H1 (cell line): Measurements from ENCODE around the gene GRM1. TPM values are rescaled to one million over a fixed set of nuclear protein-coding genes. Genes with fewer than 3 reads are reported as not detected.
A peak's percentile ranks its signal among the peaks of the same experiment; 100 is the strongest.

ENCODE experiments used
- CTCF ChIA-PET: fragments of 300-600 bp; sonication (Branson Sonifier 250); formaldehyde crosslinking; loops from one replicate; lab custom pipeline; 2021; ENCODE audit not compliant: partially characterized antibody; lab: Charles Lee
- POLR2A ChIA-PET: fragments of 300-600 bp; sonication (Branson Sonifier 250); formaldehyde crosslinking; loops from one replicate; lab custom pipeline; 2021; ENCODE audit warnings: inconsistent platforms; ENCODE audit not compliant: partially characterized antibody; lab: Charles Lee
- DNase-seq, 2 experiments: peaks; one replicate each; pipeline versions ENCODE4 v3.0.0 to v3.0.0-alpha.2; 2010 to 2022; ENCODE audit warnings: low spot score in 2 of 2, low read depth in 1 of 2, mixed read lengths in 1 of 2
- FAIRE-seq: peaks from 2 replicates; lab custom pipeline; 2011; peaks lifted over from hg19 to GRCh38; lab: Jason Lieb, UNC
- H2AFZ ChIP-seq: 2 replicates; pipeline ENCODE4 v1.8.1; 2012; ENCODE audit warnings: low read length, inconsistent platforms
- H2AK5ac ChIP-seq: 2 replicates; pipeline ENCODE4 v1.6.1; 2013; ENCODE audit warnings: low read depth, low read length
- H2BK120ac ChIP-seq: replicated peaks from 2 replicates; pipeline ENCODE3; 2013; ENCODE audit warnings: low read depth, low read length, inconsistent platforms
- H2BK12ac ChIP-seq: 2 replicates; pipeline ENCODE4 v1.6.1; 2013; ENCODE audit warnings: low read depth, low read length
- H2BK15ac ChIP-seq: 2 replicates; pipeline ENCODE4 v1.6.1; 2013; ENCODE audit warnings: low read length
- H2BK20ac ChIP-seq: 2 replicates; pipeline ENCODE4 v1.6.1; 2013; ENCODE audit warnings: low read length
- H2BK5ac ChIP-seq: 2 replicates; pipeline ENCODE4 v1.6.1; 2013; ENCODE audit warnings: low read depth, low read length
- H3K14ac ChIP-seq: 2 replicates; pipeline ENCODE4 v1.6.1; 2013; ENCODE audit warnings: inconsistent platforms; ENCODE audit not compliant: insufficient read length
- H3K18ac ChIP-seq: 2 replicates; pipeline ENCODE4 v1.6.1; 2013; ENCODE audit warnings: low read length; ENCODE audit errors: extremely low read depth
- H3K23ac ChIP-seq: 2 replicates; pipeline ENCODE4 v1.6.1; 2013; ENCODE audit warnings: inconsistent platforms; ENCODE audit not compliant: insufficient read length
- H3K23me2 ChIP-seq: 2 replicates; pipeline ENCODE4 v1.6.1; 2013; ENCODE audit warnings: low read depth, low read length
- H3K27ac ChIP-seq: 2 replicates; pipeline ENCODE4 v1.6.1; 2011; ENCODE audit warnings: low read depth, low read length, inconsistent platforms
- H3K27me3 ChIP-seq, 4 experiments: replicated peaks in 1 of 4; 1 replicate in 1 of 4; 2 replicates in 3 of 4; pipeline versions ENCODE4 v1.6.1 to v1.8.1; 2011 to 2013; ENCODE audit warnings: low read length in 3 of 4, mild to moderate bottlenecking in 3 of 4, inconsistent platforms in 2 of 4, mixed read lengths in 2 of 4, moderate library complexity in 1 of 4; ENCODE audit not compliant: control insufficient read depth in 3 of 4, insufficient read depth in 3 of 4; ENCODE audit errors: extremely low read depth in 1 of 4
- H3K36me3 ChIP-seq, 4 experiments: 2 replicates each; pipeline versions ENCODE4 v1.6.1 to v1.8.1; 2011 to 2013; ENCODE audit warnings: mild to moderate bottlenecking in 4 of 4, low read length in 3 of 4, moderate library complexity in 2 of 4, control low read depth in 1 of 4, inconsistent platforms in 1 of 4; ENCODE audit not compliant: insufficient read depth in 4 of 4, control insufficient read depth in 2 of 4
- H3K4ac ChIP-seq: replicated peaks from 2 replicates; pipeline ENCODE3; 2013; ENCODE audit warnings: low read length, low read depth, mixed read lengths, inconsistent platforms; ENCODE audit not compliant: insufficient read length
- H3K4me1 ChIP-seq, 4 experiments: replicated peaks in 1 of 4; 1 replicate in 1 of 4; 2 replicates in 3 of 4; pipeline versions ENCODE4 v1.6.1 to v1.8.1; 2011 to 2013; ENCODE audit warnings: low read length in 3 of 4, inconsistent platforms in 2 of 4, mixed read lengths in 1 of 4; ENCODE audit not compliant: insufficient read depth in 4 of 4, control insufficient read depth in 3 of 4
- H3K4me2 ChIP-seq, 2 experiments: 2 replicates each; pipeline versions ENCODE4 v1.6.1 to v1.8.1; 2011 to 2013; ENCODE audit warnings: low read depth in 2 of 2, low read length in 2 of 2, control low read depth in 1 of 2, inconsistent platforms in 1 of 2, mild to moderate bottlenecking in 1 of 2; ENCODE audit not compliant: insufficient read depth in 1 of 2
- H3K4me3 ChIP-seq, 4 experiments: fragments of 200-600, 300-600 bp in 1 of 4; sonication (generic), shearing (Covaris generic), sonication (Bioruptor Twin) in 1 of 4; 2 replicates each; pipeline versions ENCODE4 v1.5.1 to v1.8.1; 2011 to 2016; ENCODE audit warnings: low read length in 4 of 4, low read depth in 3 of 4, control low read depth in 2 of 4, inconsistent platforms in 2 of 4, mild to moderate bottlenecking in 2 of 4, mixed read lengths in 1 of 4, moderate library complexity in 1 of 4; ENCODE audit not compliant: insufficient read depth in 2 of 4; ENCODE audit errors: extremely low read depth in 1 of 4
- H3K56ac ChIP-seq: replicated peaks from 2 replicates; pipeline ENCODE3; 2013; ENCODE audit warnings: low read depth, mild to moderate bottlenecking, mixed read lengths, low read length, inconsistent platforms; ENCODE audit not compliant: insufficient read length
- H3K79me1 ChIP-seq: 2 replicates; pipeline ENCODE4 v1.6.1; 2013; ENCODE audit warnings: low read depth, low read length, control low read depth
- H3K79me2 ChIP-seq, 2 experiments: 2 replicates each; pipeline versions ENCODE4 v1.6.1 to v1.8.1; 2012 to 2013; ENCODE audit warnings: low read length in 2 of 2, mild to moderate bottlenecking in 2 of 2, inconsistent platforms in 1 of 2; ENCODE audit not compliant: insufficient read depth in 2 of 2, control insufficient read depth in 1 of 2
- H3K9ac ChIP-seq, 4 experiments: replicated peaks in 1 of 4; 1 replicate in 1 of 4; 2 replicates in 3 of 4; pipeline versions ENCODE4 v1.6.1 to v1.8.1; 2011 to 2013; ENCODE audit warnings: low read depth in 3 of 4, low read length in 3 of 4, control low read depth in 2 of 4, mild to moderate bottlenecking in 2 of 4, moderate library complexity in 2 of 4, inconsistent platforms in 1 of 4; ENCODE audit errors: extremely low read depth in 1 of 4
- H3K9me3 ChIP-seq, 2 experiments: 2 replicates each; pipeline versions ENCODE4 v1.6.1 to v1.8.1; 2012 to 2013; ENCODE audit warnings: mild to moderate bottlenecking in 2 of 2, moderate library complexity in 2 of 2, control low read depth in 1 of 2, inconsistent platforms in 1 of 2, low read depth in 1 of 2, low read length in 1 of 2, mixed read lengths in 1 of 2; ENCODE audit not compliant: insufficient read depth in 2 of 2
- H4K20me1 ChIP-seq, 2 experiments: replicated peaks in 1 of 2; 2 replicates each; pipeline versions ENCODE3 to v1.8.1; 2011 to 2013; ENCODE audit warnings: inconsistent platforms in 2 of 2, low read length in 2 of 2, mild to moderate bottlenecking in 1 of 2; ENCODE audit not compliant: insufficient read depth in 2 of 2, control insufficient read depth in 1 of 2
- H4K5ac ChIP-seq: 2 replicates; pipeline ENCODE4 v1.6.1; 2013; ENCODE audit warnings: low read length, low read depth, mixed read lengths, inconsistent platforms; ENCODE audit not compliant: insufficient read length
- H4K8ac ChIP-seq: 2 replicates; pipeline ENCODE4 v1.8.0; 2013; ENCODE audit warnings: mild to moderate bottlenecking, moderate library complexity, low read length, inconsistent platforms; ENCODE audit not compliant: insufficient read depth; ENCODE audit errors: extremely low read depth
- H4K91ac ChIP-seq: replicated peaks from 2 replicates; pipeline ENCODE3; 2013; ENCODE audit warnings: low read length, mixed read lengths, inconsistent platforms; ENCODE audit not compliant: insufficient read length
- CHD2 ChIP-seq: IDR thresholded peaks from 2 replicates; pipeline ENCODE4 v1.6.1; 2012; ENCODE audit warnings: low read length, improper control_type of control experiment
- EP300 ChIP-seq, 2 experiments: IDR thresholded peaks; 1 replicate in 1 of 2; 2 replicates in 1 of 2; pipeline ENCODE4 v1.6.1; 2011 to 2012; ENCODE audit warnings: low read depth in 2 of 2, low read length in 2 of 2, mild to moderate bottlenecking in 2 of 2, borderline replicate concordance in 1 of 2, inconsistent platforms in 1 of 2, moderate library complexity in 1 of 2
- FOSL1 ChIP-seq: IDR thresholded peaks from 2 replicates; pipeline ENCODE4 v1.6.1; 2011; ENCODE audit warnings: mild to moderate bottlenecking, low read depth, low read length, moderate library complexity; ENCODE audit not compliant: insufficient read depth
- HDAC6 ChIP-seq: IDR thresholded peaks from one replicate; pipeline ENCODE4 v1.7.1; 2012; ENCODE audit warnings: low read depth, mild to moderate bottlenecking, inconsistent platforms, low read length, moderate library complexity
- KDM1A ChIP-seq: fragments of 200-600, 300-600 bp; sonication (generic); IDR thresholded peaks from 2 replicates; pipeline ENCODE4 v1.7.1; 2016; ENCODE audit warnings: mild to moderate bottlenecking, low read length, borderline replicate concordance
- POLR2AphosphoS5 ChIP-seq: IDR thresholded peaks from 2 replicates; pipeline ENCODE4 v1.6.1; 2011; ENCODE audit warnings: low read depth, low read length
- RXRA ChIP-seq: IDR thresholded peaks from 2 replicates; pipeline ENCODE4 v1.6.1; 2011; ENCODE audit warnings: low read depth, mild to moderate bottlenecking, low read length, moderate library complexity; ENCODE audit not compliant: insufficient read depth
- SIRT6 ChIP-seq: IDR thresholded peaks from one replicate; pipeline ENCODE4 v1.7.1; 2012; ENCODE audit warnings: low read length, inconsistent platforms
- SUZ12 ChIP-seq: fragments of 200-600 bp; sonication (generic); IDR thresholded peaks from 2 replicates; pipeline ENCODE4 v1.6.1; 2012; ENCODE audit warnings: mild to moderate bottlenecking, inconsistent platforms, low read length, moderate library complexity, mixed read lengths
- YY1 ChIP-seq: IDR thresholded peaks from 2 replicates; pipeline ENCODE4 v1.6.1; 2011; ENCODE audit warnings: low read depth, mild to moderate bottlenecking, low read length
- WGBS, 2 experiments: shearing (Covaris generic) in 1 of 2; methylation state at CpG; one replicate each; pipeline versions ENCODE4 v1.1.6 to v1.1.7; 2013 to 2015; ENCODE audit warnings: low lambda C conversion rate in 2 of 2, mixed read lengths in 2 of 2, inconsistent platforms in 1 of 2, low coverage in 1 of 2, missing lambda C conversion rate in 1 of 2; ENCODE audit not compliant: insufficient replicate concordance in 2 of 2, insufficient coverage in 1 of 2, insufficient read length in 1 of 2; ENCODE audit errors: extremely low coverage in 1 of 2, missing lambda C conversion rate in 1 of 2; 5-methylcytosine and 5-hydroxymethylcytosine counted together
- polyA plus RNA-seq, 7 experiments: library from polyadenylated mRNA; depleted of rRNA in 3 of 7; stranded (reverse) in 5 of 7; unstranded in 2 of 7; fragments of >200 nt in 5 of 7; fragments of 200-250 nt in 2 of 7; gene quantifications; 1 replicate in 5 of 7; 2 replicates in 1 of 7; 4 replicates in 1 of 7; pipeline versions ENCODE4 v1.2.1 to v1.2.3, GENCODE V29; 2011 to 2013; ENCODE audit warnings: missing spikeins in 2 of 7, mixed read lengths in 2 of 7
- total RNA-seq: library from RNA; stranded (reverse); fragmentation: NEBNext Ultra II Directional; extraction: Animal tissue kit (Norgen Biotek cat#: 25700); gene quantifications from 2 replicates; pipeline ENCODE4 v1.2.1, GENCODE V29; 2021

Gene GRM1
- total and polyA plus RNA-seq, 2 of the 8 experiments (the other 6 are each of a cell fraction or from before 2014, with no cell fraction given): 0.15 to 1.3 TPM

DNA sequence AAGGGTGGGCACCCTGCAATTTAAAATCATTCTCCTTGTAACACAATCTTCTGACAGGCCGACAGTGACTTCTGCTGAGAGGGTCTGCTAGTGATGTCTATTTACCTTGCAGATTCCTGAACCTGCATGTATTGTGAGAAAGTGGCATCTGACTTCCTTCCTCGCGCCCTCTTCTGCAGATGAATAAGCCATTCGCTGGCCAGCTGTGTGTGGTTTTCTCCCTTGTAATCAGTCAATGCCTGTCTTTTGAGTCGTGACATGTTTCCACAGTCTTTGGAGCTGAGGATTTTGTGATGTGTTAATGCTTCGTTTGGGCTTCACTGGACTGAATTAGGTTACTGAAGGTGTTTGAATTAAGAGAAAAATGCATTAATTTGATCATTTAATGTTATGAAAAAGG lies 125.3 kb downstream of the GRM1 start:
- H2AFZ ChIP-seq: no peak overlapping the region
- peak; percentile 78 for FAIRE-seq
- H3K56ac ChIP-seq: no peak overlapping the region
- ChIA-PET POLR2A (no interaction called here), CTCF (interaction anchor here (1.8 kb wide), 1 partner anchor 12 kb away, joined by 5 read pairs; no protein-coding TSS in a partner anchor)
- H3K79me2 ChIP-seq: no peaks in the 10 kb centered on the region
- H3K14ac ChIP-seq: no peak overlapping the region
- 39% methylated on average over 6 of the region's 6 CpGs; no CpG with 5 or more reads in 1 of the 2 experiments for WGBS, 2 experiments
- H3K23me2 ChIP-seq: no peaks in the 10 kb centered on the region; the same call in 1 of the 2 replicates
- H3K36me3 ChIP-seq: no peaks in the 10 kb centered on the region; a peak in 1 of 8 replicates
- H4K91ac ChIP-seq: no peak overlapping the region
- H3K9ac ChIP-seq: no peak overlapping the region
- H3K27me3 ChIP-seq: no peaks in the 10 kb centered on the region
- no peak overlapping the region for H2BK15ac ChIP-seq
- no peak overlapping the region for H2BK5ac ChIP-seq
- H3K4me3 ChIP-seq: no peak overlapping the region
- no peak overlapping the region for H3K27ac ChIP-seq
- DNase-seq: no peak
- no peaks in the 10 kb centered on the region for H4K20me1 ChIP-seq
- no peak overlapping the region for H3K23ac ChIP-seq
- no peaks in the 10 kb centered on the region for H3K9me3 ChIP-seq
- no peak overlapping the region for H2BK12ac ChIP-seq
- no peak overlapping the region for H2BK20ac ChIP-seq
- H2AK5ac ChIP-seq: no peak overlapping the region
- H2BK120ac ChIP-seq: no peak overlapping the region
- H4K8ac ChIP-seq: no peak overlapping the region
- H3K4ac ChIP-seq: no peak overlapping the region
- H3K4me1 ChIP-seq: peaks cover 0 to 3% (median 0%) of the 10 kb centered on the region in 4 experiments; a peak in 2 of 7 replicates
- peak overlapping the region in 1 of 2 experiments; percentile 17; a peak in 1 of 4 replicates for H3K4me2 ChIP-seq
- no peak overlapping the region for H4K5ac ChIP-seq
- no peak overlapping the region for H3K18ac ChIP-seq
- no peaks in the 10 kb centered on the region for H3K79me1 ChIP-seq
- TF ChIP-seq RXRA (no peak), SUZ12 (no peak), YY1 (no peak), KDM1A (no peak), HDAC6 (no peak), FOSL1 (no peak), CHD2 (no peak), EP300 (IDR thresholded peaks at IDR 0.05; ENCODE audit: borderline replicate concordance in 1 of 2, low read depth in 2 of 2, low read length in 2 of 2) (no peak), POLR2AphosphoS5 (no peak), SIRT6 (no peak)
